ENCODE measurements around the gene ISLR. TPM values are rescaled to one million over a fixed set of nuclear protein-coding genes. Genes with fewer than 3 reads are reported as not detected.
A peak's percentile ranks its signal among the peaks of the same experiment; 100 is the strongest.

Gene ISLR
- total and polyA plus RNA-seq, 8 donors, result 3.5 to 44.6 (median 12.0) TPM

DNA sequence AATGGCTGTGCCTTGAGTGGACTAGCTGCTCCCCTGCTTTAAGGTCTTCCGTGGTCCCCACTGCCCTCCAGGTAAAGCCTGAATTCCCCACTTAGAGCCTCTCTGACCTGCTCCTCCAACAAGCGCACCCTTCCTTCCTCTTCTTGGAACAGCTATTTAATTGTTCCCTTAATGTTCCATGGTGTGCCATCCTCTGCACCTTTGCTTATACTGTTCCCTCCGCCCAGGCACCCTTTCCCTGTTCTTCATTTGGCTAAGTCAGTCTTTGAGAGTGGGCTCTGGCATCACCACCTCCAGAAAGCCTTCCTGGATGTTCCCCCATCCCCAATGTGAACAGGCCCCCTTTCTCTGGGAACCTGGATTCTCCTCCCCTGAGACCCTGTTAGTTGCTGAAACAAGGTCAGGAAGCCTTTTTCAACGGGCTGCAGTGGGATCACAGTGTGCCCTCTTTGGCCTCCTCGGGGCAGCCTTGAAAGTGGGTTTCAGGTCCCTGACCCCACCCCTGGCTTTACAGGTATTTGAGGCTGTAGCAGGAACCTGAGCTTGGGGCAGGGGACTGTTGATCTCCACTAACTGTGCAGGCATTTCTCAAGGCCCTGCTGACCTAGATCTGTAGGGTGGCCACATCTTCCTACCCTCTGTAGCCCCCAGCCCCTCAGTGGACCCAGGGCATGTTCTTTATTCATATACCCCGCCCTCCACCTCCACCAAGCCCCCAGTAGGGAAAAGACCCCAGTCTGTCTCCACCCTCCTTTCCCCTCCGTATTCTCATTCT lies 5.0 kb downstream of the ISLR start:
- WGBS, 5 donors, result 70 to 80% (median 74%) methylated on average over 6 to 7 of the region's 7 CpGs
- no peak overlapping the region for H3K4me3 ChIP-seq
- no peak for DNase-seq
- intact Hi-C loops (cut with DNase I; ENCODE audit: low total_unique reads), result no loop called here
- TF ChIP-seq EP300 (IDR thresholded peaks at IDR 0.05), result no peak
- no peak for TF ChIP-seq POLR2A (IDR thresholded peaks at IDR 0.05)
- TF ChIP-seq, protein P1, sequence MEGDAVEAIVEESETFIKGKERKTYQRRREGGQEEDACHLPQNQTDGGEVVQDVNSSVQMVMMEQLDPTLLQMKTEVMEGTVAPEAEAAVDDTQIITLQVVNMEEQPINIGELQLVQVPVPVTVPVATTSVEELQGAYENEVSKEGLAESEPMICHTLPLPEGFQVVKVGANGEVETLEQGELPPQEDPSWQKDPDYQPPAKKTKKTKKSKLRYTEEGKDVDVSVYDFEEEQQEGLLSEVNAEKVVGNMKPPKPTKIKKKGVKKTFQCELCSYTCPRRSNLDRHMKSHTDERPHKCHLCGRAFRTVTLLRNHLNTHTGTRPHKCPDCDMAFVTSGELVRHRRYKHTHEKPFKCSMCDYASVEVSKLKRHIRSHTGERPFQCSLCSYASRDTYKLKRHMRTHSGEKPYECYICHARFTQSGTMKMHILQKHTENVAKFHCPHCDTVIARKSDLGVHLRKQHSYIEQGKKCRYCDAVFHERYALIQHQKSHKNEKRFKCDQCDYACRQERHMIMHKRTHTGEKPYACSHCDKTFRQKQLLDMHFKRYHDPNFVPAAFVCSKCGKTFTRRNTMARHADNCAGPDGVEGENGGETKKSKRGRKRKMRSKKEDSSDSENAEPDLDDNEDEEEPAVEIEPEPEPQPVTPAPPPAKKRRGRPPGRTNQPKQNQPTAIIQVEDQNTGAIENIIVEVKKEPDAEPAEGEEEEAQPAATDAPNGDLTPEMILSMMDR (IDR thresholded peaks at IDR 0.05), result no peak
- no peak for TF ChIP-seq POLR2AphosphoS5 (IDR thresholded peaks at IDR 0.05)
- H3K36me3 ChIP-seq, result peaks cover 0 to 10% (median 0%) of the 10 kb centered on the region in 4 donors
- peaks cover 11 to 63% (median 44%) of the 10 kb centered on the region in 4 donors for H3K4me1 ChIP-seq
- no peaks in the 10 kb centered on the region for H3K9me3 ChIP-seq
- peaks cover 0 to 3% (median 0%) of the 10 kb centered on the region in 3 donors for H3K27me3 ChIP-seq
- peak overlapping the region in 4 of 5 donors; percentile 33 to 55 (median 52) for H3K27ac ChIP-seq

GRCh38 chr15:74179101-74179841 lies 5.8 kb downstream of the ISLR start:
- DNase-seq, result peak in 1 of 2 donors; percentile 55
- Histone ChIP-seq H3K9me3 (no peaks in the 10 kb centered on the region), H3K4me3 (no peak overlapping the region), H3K4me1 (peaks cover 6 to 56% (median 38%) of the 10 kb centered on the region in 4 donors), H3K27me3 (no peaks in the 10 kb centered on the region), H3K27ac (peak overlapping the region in 4 of 5 donors; percentile 33 to 66 (median 52)), H3K36me3 (peaks cover 0 to 10% (median 0%) of the 10 kb centered on the region in 4 donors)
- intact Hi-C loops (cut with DNase I; ENCODE audit: low total_unique reads), result no loop called here
- 45 to 52% (median 48%) methylated on average over 9 to 13 of the region's 13 CpGs for WGBS, 5 donors
- TF ChIP-seq EP300 (IDR thresholded peaks at IDR 0.05) (no peak), POLR2AphosphoS5 (IDR thresholded peaks at IDR 0.05) (peak in 2 of 3 donors; percentile 36 to 41)

DNA sequence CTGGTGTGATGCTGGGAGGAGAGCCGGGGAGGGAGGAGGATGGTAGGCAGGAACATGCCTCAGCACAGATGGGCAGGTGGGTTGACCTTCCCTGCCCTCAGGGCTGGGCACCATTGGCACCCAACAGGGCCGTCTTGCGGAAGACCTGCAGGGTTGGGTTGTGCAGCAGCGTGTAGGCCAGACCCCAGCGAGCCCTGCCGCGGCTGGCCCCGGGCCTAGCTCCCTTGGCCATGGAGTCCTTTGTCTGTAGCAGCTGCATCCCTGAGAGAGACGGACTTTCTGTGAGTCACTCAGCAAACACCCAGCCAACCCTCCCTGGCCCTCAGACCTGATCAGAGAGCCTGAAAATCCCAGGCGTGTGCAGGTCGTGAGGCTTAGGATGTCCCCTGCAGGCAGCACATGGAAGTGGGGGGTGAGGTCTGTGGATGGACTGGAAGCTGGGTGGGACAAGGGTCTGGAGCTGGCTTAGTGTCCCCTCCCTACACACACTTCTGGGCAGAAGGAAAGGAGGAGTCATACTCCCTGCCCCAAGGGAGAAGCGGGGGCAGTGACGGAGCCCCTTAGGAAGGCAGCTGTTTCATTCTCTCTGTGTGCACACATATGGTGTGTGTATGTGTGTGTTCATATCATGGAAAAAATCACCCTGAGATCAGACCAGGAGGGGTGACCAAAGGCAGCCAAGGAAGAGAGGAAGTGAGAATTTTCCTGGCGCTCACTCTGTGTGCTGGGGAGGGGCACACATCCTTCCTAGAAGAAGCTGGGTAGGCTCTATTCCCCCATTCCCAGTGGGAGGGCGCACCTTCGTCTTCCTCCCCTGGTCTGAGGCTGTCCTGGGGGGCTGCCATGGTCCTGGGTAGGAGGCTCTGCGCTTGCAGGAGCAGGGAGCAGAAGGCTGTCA lies 6.7 kb downstream of the ISLR start:
- DNase-seq, result peak in 1 of 2 donors; percentile 65
- H3K4me3 ChIP-seq, result no peak overlapping the region
- H3K27ac ChIP-seq, result peak overlapping the region in 4 of 5 donors; percentile 17 to 66 (median 42)
- peaks cover 6 to 46% (median 33%) of the 10 kb centered on the region in 4 donors for H3K4me1 ChIP-seq
- TF ChIP-seq POLR2A (IDR thresholded peaks at IDR 0.05) (no peak), EP300 (IDR thresholded peaks at IDR 0.05) (no peak), POLR2AphosphoS5 (IDR thresholded peaks at IDR 0.05) (no peak)
- TF ChIP-seq, protein P1 (IDR thresholded peaks at IDR 0.05), result no peak
- no peaks in the 10 kb centered on the region for H3K27me3 ChIP-seq
- 70 to 87% (median 79%) methylated on average over 10 to 17 of the region's 17 CpGs for WGBS, 5 donors
- H3K9me3 ChIP-seq, result no peaks in the 10 kb centered on the region
- intact Hi-C loops (cut with DNase I; ENCODE audit: low total_unique reads), result no loop called here
- peaks cover 0 to 9% (median 0%) of the 10 kb centered on the region in 4 donors for H3K36me3 ChIP-seq

- intact Hi-C loops (cut with DNase I; ENCODE audit: low total_unique reads), result no loop called here
- no peak overlapping the region for H3K4me3 ChIP-seq
- no peaks in the 10 kb centered on the region for H3K9me3 ChIP-seq
- DNase-seq, result no peak
- H3K27ac ChIP-seq, result no peak overlapping the region
- TF ChIP-seq POLR2AphosphoS5 (IDR thresholded peaks at IDR 0.05) (no peak), POLR2A (IDR thresholded peaks at IDR 0.05) (no peak), EP300 (IDR thresholded peaks at IDR 0.05) (no peak)
- TF ChIP-seq, protein P1 (IDR thresholded peaks at IDR 0.05), result no peak
- H3K4me1 ChIP-seq, result peaks cover 6 to 38% (median 25%) of the 10 kb centered on the region in 4 donors
- peaks cover 0 to under 1% (median 0%) of the 10 kb centered on the region in 4 donors for H3K36me3 ChIP-seq
- 78 to 90% (median 85%) methylated on average over 16 to 21 of the region's 21 CpGs for WGBS, 5 donors
- H3K27me3 ChIP-seq, result no peaks in the 10 kb centered on the region
Observed at GRCh38 chr15:74180881-74181602, 7.5 kb downstream of the ISLR start.
